Endometrial microvascular endothelial cells (primary cell): Measurements from ENCODE around the gene MRTO4. TPM values are rescaled to one million over a fixed set of nuclear protein-coding genes. Genes with fewer than 3 reads are reported as not detected.
"Not testable (repeated sequence)": the region's sequence is repeated elsewhere in the genome, so short reads cannot be mapped to it uniquely, and the experiment has no call there.

Experiments
- in situ Hi-C: cut with HindIII; loops from 2 replicates; pipeline ENCODE4 v1.10.0; 2017; ENCODE audit warnings: low sequenced_read_pairs, low pct_unique_long_range_greater_than_20kb; ENCODE audit errors: inconsistent ontology term
- total RNA-seq: library from RNA; depleted of rRNA; stranded (reverse); fragments of >200 nt; gene quantifications from one replicate; pipeline ENCODE4 v1.2.3, GENCODE V29; 2015; ENCODE audit errors: inconsistent ontology term

The MRTO4 gene
- total RNA-seq, result 73.8 TPM

- in situ Hi-C loops, result no loop called here
Measured at GRCh38 chr1:19251305-19252196, at the start of gene MRTO4, which contains the start of gene EMC1. TSS of gene MRTO4 (plus strand) at chr1:19251805. CDS start at chr1:19251836, 31 bp downstream. TSS of gene EMC1 (minus strand) at chr1:19251524. CDS start at chr1:19251509, 15 bp downstream.

DNA sequence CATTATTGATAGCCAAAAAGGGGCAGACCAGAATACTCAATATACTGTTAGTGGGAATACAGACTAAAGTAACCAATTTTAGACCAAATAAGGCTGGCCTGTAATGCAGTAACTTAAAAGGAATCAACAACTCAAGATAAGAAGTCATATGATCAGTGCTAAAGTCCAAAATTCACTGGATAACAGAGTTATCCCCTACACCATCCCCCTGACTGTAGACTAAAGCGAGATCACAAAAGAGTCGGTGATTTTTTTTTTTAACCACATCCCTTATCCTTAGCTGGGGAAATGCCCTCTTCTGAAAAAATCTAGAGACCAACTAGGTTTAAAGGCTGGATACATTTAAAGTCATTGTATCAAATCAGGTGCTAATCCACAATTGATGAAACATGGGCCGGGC is 49.2 kb upstream of the MRTO4 start:
- in situ Hi-C loops, result no loop called here

DNA sequence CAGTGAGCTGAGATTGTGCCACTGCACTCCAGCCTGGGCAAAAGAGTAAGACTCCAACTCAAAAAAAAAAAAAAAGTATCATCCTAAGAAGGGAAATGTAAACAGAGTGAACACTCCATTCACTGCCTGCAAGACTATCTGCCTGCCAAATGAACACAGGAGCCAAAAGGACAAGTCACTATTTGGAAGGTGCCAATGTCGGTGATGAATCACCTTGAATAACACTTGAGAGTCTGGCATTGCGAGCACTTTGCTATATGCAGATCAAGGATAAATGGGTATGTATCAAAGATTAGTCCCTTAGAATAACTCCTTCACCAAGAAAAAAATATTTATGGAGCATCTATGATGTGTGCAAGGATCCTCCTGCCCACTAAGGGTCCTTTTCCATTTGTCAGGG is 48.2 kb upstream of the MRTO4 start:
- in situ Hi-C loops, result no loop called here

GRCh38 chr1:19204446-19205266 is 46.9 kb upstream of the MRTO4 start:
- in situ Hi-C loops, result no loop called here

DNA sequence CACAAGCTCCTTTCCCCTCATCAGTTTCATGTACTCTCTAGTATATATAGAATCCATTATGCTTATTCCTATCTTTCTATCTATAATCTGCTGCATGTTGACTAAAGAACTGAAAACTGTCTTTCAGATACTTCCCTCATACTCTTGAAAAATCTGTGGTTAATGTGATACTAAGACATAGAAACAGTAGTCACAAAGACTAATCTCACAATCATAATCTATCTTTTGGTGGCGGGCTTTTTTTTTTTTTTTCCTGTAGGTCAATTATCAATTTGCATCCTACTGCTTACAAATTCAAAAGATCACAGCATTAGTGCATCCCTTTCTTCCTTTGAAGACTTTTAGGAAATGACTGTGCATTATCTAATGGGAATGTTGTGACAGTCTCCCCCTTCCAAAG is 46.2 kb upstream of the MRTO4 start:
- in situ Hi-C loops, result no loop called here

DNA sequence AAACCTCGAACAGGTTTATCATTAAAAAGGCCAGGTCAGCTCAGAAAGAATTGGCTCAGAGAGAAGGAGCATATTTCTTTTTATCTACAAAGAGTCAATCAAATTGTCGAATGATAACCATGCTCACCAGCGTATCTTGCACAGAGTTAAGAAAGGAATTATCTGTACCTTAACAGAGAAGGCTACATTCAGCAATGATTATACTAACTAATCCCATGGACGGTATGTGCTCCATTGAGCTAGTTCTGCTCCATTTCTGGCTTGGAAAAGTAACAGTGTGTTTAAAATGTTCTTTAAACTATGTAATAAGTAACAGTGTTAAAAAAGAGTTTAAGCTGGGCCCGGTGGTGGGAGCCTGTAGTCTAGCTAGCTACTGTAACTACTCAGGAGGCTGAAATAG is 45.8 kb upstream of the MRTO4 start:
- in situ Hi-C loops, result no loop called here

GRCh38 chr1:19206947-19207346 is 44.7 kb upstream of the MRTO4 start:
- in situ Hi-C loops, result no loop called here

DNA sequence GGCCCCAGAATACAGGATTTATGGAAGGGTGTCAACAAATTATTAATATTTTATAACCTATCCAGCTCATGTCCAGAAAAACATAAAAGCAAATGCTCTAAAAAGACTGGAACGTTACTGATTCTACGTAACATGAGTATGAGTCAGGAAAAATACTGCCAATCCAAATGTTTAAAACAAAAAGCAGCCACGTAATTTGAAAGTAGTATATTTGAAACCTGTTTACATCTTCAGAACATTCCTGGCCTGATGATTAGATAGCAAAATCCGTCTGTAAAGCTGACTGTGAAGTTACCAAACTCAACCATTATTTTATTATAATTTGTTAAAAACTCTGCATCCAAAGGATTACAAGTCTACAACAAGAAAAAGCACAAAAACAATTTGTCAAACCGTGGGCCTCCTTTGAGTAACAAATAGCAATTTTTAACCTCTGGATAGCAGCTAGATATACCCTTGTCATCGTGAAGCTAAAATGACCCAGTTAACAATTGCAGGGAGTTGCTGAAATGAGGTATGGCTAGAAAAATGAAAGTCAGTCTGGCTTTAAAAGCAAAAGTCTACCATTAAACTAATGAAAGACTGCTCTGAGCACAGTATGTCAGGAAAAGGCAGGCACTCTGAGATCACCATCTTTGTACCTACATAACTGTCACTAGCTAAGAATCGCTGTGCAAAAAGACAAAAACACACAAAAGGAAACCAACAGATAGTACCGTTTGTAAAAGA is 42.7 kb upstream of the MRTO4 start:
- in situ Hi-C loops, result no loop called here

- in situ Hi-C loops, result no loop called here
Measured at GRCh38 chr1:19209439-19209989, 42.1 kb upstream of the MRTO4 start.

- in situ Hi-C loops, result no loop called here
Measured at GRCh38 chr1:19209990-19210771, 41.4 kb upstream of the MRTO4 start, which contains the start of gene UBR4. TSS of gene UBR4 (minus strand) at chr1:19210266. CDS start at chr1:19210248, 18 bp downstream.

DNA sequence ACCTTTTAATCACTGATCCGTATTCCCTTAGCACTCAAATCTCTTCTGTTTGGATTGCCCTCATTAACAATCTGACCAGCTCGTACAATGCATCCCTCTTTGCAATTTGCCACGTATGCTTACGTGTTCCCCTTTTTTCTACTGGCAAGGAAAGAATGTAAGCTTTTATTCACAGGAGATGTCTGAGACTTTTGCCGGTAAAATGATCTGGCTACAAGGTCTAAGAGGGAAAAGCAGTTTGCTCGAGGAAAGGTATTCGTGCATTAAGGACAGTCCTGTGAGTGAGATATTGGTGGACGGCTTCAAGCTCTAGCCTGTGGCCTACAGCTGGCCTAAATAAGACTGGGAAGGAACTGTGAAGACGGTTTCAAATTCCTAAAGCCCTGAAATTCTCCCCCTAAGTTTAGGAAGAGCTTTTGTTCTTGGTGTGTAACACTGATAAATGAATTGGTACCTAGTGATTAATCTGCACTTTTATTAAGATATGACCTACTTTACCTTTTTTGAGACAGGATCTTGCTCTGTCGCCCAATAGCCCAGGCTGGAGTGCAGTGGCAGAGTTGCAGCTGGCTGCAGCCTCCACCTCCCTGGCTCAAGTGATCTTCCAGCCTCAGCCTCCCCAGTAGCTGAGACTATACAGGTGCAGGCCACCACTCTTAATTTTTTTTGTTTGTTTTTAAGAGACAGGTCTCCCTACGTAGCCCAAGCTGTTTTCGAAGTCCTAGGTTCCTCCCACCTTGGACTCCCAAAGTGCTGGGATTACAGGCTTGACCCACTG is 40.6 kb upstream of the MRTO4 start:
- in situ Hi-C loops, result no loop called here

DNA sequence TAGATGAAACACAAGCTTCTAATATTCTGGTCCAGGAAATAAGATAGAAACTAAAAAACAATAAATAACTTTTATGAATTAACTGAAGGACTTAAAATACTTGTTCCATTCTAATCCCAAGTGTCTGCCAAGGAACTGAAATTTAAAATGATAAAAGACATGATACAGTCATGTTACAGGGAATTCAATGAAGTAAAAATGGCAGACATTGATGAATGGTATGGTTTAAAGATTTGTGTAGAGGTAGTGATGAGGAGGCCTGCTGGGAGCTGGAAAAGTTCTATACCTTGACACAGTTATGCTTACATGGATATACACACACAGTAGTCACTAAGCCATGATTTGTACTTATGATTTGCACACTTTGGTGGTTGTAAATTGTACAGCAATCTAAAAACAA is 39.4 kb upstream of the MRTO4 start:
- in situ Hi-C loops, result no loop called here

DNA sequence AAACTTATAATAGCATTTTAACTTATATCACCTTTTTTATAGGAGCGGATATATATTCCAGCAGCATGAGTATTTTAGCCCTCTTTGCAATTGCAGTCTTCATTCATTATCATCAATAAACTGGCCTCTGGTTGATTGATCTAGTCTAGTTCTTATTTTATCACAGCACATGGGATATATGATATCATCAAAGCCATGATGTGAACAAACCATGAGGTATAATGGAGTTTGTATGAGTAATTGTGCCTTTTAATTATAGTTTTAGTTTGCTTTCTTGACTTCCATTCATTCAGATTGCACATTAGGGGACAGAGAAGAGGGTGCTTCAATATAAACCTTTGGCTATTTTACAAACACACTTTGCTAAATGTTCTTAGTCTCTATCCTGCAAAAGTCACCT is 38.0 kb upstream of the MRTO4 start:
- in situ Hi-C loops, result no loop called here

GRCh38 chr1:19216585-19216984 is 35.0 kb upstream of the MRTO4 start:
- in situ Hi-C loops, result not testable (repeated sequence)

DNA sequence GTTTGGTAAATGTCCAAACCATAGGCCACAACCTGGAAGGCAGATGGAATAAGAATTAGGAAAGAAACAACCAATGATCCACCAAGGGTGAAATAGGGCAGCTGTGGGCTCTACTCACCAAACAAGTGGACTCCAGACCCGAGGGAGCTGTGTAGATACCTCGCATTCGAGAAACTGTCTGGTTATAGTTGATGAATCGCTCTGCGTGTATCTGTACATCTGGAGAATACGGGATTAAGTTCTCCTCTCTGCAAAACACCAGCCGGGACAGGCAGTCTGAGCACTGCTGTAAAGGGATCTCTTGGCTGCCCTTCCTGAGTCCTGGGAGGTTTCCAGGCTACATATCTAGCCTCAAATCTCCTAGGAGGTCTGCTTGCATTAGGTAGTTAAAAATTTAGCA is 32.2 kb upstream of the MRTO4 start:
- in situ Hi-C loops, result no loop called here

- in situ Hi-C loops, result no loop called here
Measured at GRCh38 chr1:19220080-19220846, 31.3 kb upstream of the MRTO4 start.

- in situ Hi-C loops, result no loop called here
Measured at GRCh38 chr1:19220991-19221390, 30.6 kb upstream of the MRTO4 start.
